ENCODE results near the gene PRKAG2. TPM values are rescaled to one million over a fixed set of nuclear protein-coding genes. Genes with fewer than 3 reads are reported as not detected.

The PRKAG2 gene
- total RNA-seq, 4 donors from 2014 or later: 8.9 to 35.1 (median 13.6) TPM

- intact Hi-C loops (cut with DNase I): no loop called here
- no peak for DNase-seq
- Histone ChIP-seq H3K4me3 (no peak overlapping the region), H3K27me3 (peaks cover 0 to 51% (median 0%) of the 10 kb centered on the region in 4 donors), H3K4me1 (peaks cover 5 to 20% (median 5%) of the 10 kb centered on the region in 3 donors), H3K9me3 (no peaks in the 10 kb centered on the region), H3K36me3 (no peaks in the 10 kb centered on the region), H3K27ac (peak overlapping the region in 1 of 4 donors; percentile 13)
- TF ChIP-seq POLR2A (IDR thresholded peaks at IDR 0.05) (no peak), CTCF (IDR thresholded peaks at IDR 0.05) (no peak)
- WGBS, 2 donors: 74 to 79% methylated on average over 13 to 17 of the region's 17 CpGs
These were observed 24.2 kb upstream of the PRKAG2 start for GRCh38 chr7:151900986-151901621.

GRCh38 chr7:151900591-151900985 lies 23.7 kb upstream of the PRKAG2 start:
- WGBS, 2 donors: 79 to 89% methylated on average over 5 of the region's 5 CpGs
- Histone ChIP-seq H3K4me3 (no peak overlapping the region), H3K36me3 (no peaks in the 10 kb centered on the region), H3K4me1 (peaks cover 9 to 25% (median 10%) of the 10 kb centered on the region in 3 donors), H3K27ac (peak overlapping the region in 1 of 4 donors; percentile 13), H3K27me3 (peaks cover 0 to 48% (median 0%) of the 10 kb centered on the region in 4 donors), H3K9me3 (no peaks in the 10 kb centered on the region)
- intact Hi-C loops (cut with DNase I): no loop called here
- no peak for TF ChIP-seq POLR2A (IDR thresholded peaks at IDR 0.05)
- no peak for TF ChIP-seq CTCF (IDR thresholded peaks at IDR 0.05)
- DNase-seq: no peak

GRCh38 chr7:151899513-151900360 lies 22.8 kb upstream of the PRKAG2 start:
- H3K27me3 ChIP-seq: peaks cover 0 to 40% (median 0%) of the 10 kb centered on the region in 4 donors
- 80 to 85% methylated on average over 17 to 18 of the region's 18 CpGs for WGBS, 2 donors
- no peak overlapping the region for H3K4me3 ChIP-seq
- TF ChIP-seq CTCF (IDR thresholded peaks at IDR 0.05) (no peak), POLR2A (IDR thresholded peaks at IDR 0.05) (no peak)
- H3K27ac ChIP-seq: no peak overlapping the region
- no peak for DNase-seq
- H3K36me3 ChIP-seq: no peaks in the 10 kb centered on the region
- no peaks in the 10 kb centered on the region for H3K9me3 ChIP-seq
- intact Hi-C loops (cut with DNase I): no loop called here
- H3K4me1 ChIP-seq: peaks cover 13 to 33% (median 14%) of the 10 kb centered on the region in 3 donors

GRCh38 chr7:151897951-151898686 lies 21.2 kb upstream of the PRKAG2 start:
- peak overlapping the region in 1 of 4 donors; percentile 72 for H3K27ac ChIP-seq

More at GRCh38 chr7:151897951-151898686, 21.2 kb upstream of the PRKAG2 start:
- Histone ChIP-seq H3K4me3 (no peak overlapping the region), H3K9me3 (no peaks in the 10 kb centered on the region), H3K4me1 (peaks cover 13 to 48% (median 14%) of the 10 kb centered on the region in 3 donors), H3K27me3 (peaks cover 0 to 35% (median 0%) of the 10 kb centered on the region in 4 donors), H3K36me3 (no peaks in the 10 kb centered on the region)
- TF ChIP-seq POLR2A (IDR thresholded peaks at IDR 0.05): no peak
- TF ChIP-seq CTCF (IDR thresholded peaks at IDR 0.05): no peak
- intact Hi-C loops (cut with DNase I): no loop called here
- WGBS, 2 donors: 82 to 84% methylated on average over 13 to 18 of the region's 18 CpGs
- no peak for DNase-seq
